A673 (cell line): ENCODE data around the gene NTRK3. TPM values are rescaled to one million over a fixed set of nuclear protein-coding genes. Genes with fewer than 3 reads are reported as not detected.

Experiments used
- BruUV-seq: library from RNA; stranded (reverse); fragments of 400-500 nt; replicated peaks from 2 replicates; lab custom pipeline; 2021; lab: Mats Ljungman, UMichigan
- CTCF ChIA-PET: fragments of 300-600 bp; sonication (Branson Sonifier 250); formaldehyde crosslinking; loops from one replicate; lab custom pipeline; 2022; ENCODE audit warnings: antibody characterized with exemption; lab: Charles Lee
- POLR2A ChIA-PET: fragments of 300-600 bp; sonication (Branson Sonifier 250); formaldehyde crosslinking; loops from one replicate; lab custom pipeline; 2022; ENCODE audit warnings: antibody characterized with exemption; ENCODE audit not compliant: low non-redundant PET; lab: Charles Lee
- DNase-seq: peaks from one replicate; pipeline ENCODE4 v3.0.0-alpha.2; 2015; ENCODE audit warnings: low spot score
- H3K27ac ChIP-seq: fragments of 200-600 bp; sonication (generic); 2 replicates; pipeline ENCODE4 v1.5.1; 2016; ENCODE audit warnings: mixed run types, low read depth, mild to moderate bottlenecking, mixed read lengths, antibody characterized with exemption, low read length; ENCODE audit not compliant: poor library complexity, severe bottlenecking
- H3K27me3 ChIP-seq: fragments of 200-600 bp; sonication (generic); replicated peaks from 2 replicates; pipeline ENCODE4 v1.6.1; 2017; ENCODE audit warnings: mixed run types, low read depth, mild to moderate bottlenecking, mixed read lengths, antibody characterized with exemption, low read length; ENCODE audit not compliant: insufficient read depth, poor library complexity
- H3K36me3 ChIP-seq: fragments of 200-600 bp; sonication (generic); 2 replicates; pipeline ENCODE4 v1.6.1; 2016; ENCODE audit warnings: mixed run types, mild to moderate bottlenecking, mixed read lengths, antibody characterized with exemption, low read length; ENCODE audit not compliant: insufficient read depth, poor library complexity, severe bottlenecking
- H3K4me1 ChIP-seq: fragments of 200-600 bp; sonication (generic); 2 replicates; pipeline ENCODE4 v1.6.1; 2017; ENCODE audit warnings: mixed run types, mild to moderate bottlenecking, mixed read lengths, antibody characterized with exemption, low read length; ENCODE audit not compliant: insufficient read depth, poor library complexity, severe bottlenecking
- H3K4me3 ChIP-seq: fragments of 200-600 bp; sonication (generic); 2 replicates; pipeline ENCODE4 v1.5.1; 2016; ENCODE audit warnings: low read depth, mixed run types, mild to moderate bottlenecking, mixed read lengths, low read length; ENCODE audit not compliant: poor library complexity, severe bottlenecking
- H3K9me3 ChIP-seq: fragments of 200-600 bp; sonication (generic); 2 replicates; pipeline ENCODE4 v1.6.1; 2016; ENCODE audit warnings: mixed run types, low read depth, mild to moderate bottlenecking, mixed read lengths, antibody characterized with exemption, low read length; ENCODE audit not compliant: poor library complexity, severe bottlenecking
- EZH2 ChIP-seq: fragments of 200-600 bp; sonication (generic); IDR thresholded peaks from 2 replicates; pipeline ENCODE4 v1.6.1; 2017; ENCODE audit warnings: borderline replicate concordance, low read depth, mild to moderate bottlenecking, mixed read lengths, antibody characterized with exemption, low read length; ENCODE audit not compliant: poor library complexity, severe bottlenecking
- intact Hi-C: fragments of 100-400 bp; cut with micrococcal nuclease; formaldehyde crosslinking; loops from one replicate; pipeline ENCODE4 v1.10.0; 2022; ENCODE audit not compliant: unreplicated experiment
- total RNA-seq: library from RNA; stranded (reverse); gene quantifications from 2 replicates; pipeline ENCODE4 v1.2.3, GENCODE V29; 2021
- TF ChIP-seq, protein P1 (sequence below): fragments of 300-800, 200-600 bp; sonication (generic); conservative IDR thresholded peaks from 2 replicates; pipeline ENCODE4 v1.5.1; 2017; ENCODE audit warnings: low read depth, mild to moderate bottlenecking, antibody characterized with exemption, low read length, moderate library complexity, mixed read lengths

NTRK3 gene
- total RNA-seq, 1 experiment from 2014 or later, result not detected

DNA sequence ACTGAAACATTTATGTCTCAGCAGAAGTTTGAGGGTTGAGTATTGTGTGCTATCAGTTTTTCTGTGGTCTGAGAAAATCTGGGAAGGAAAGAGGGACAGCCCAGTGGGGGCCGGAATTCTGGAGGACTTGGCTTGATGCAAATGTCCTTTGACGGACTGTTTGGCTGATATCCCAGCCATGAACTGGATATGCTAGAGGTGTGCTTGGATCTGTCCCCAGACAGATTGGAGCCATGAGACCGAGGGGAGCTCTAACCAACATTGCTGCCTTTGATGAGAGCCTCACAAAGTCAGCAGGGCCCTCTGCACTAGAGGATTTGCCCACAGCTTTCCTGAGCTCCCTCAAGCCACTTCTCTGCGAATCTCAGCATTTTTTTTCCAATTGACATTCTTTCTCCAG, 405.6 kb downstream of the NTRK3 start:
- Histone ChIP-seq H3K36me3 (no peaks in the 10 kb centered on the region), H3K4me3 (no peak overlapping the region), H3K4me1 (no peaks in the 10 kb centered on the region), H3K27me3 (no peaks in the 10 kb centered on the region), H3K9me3 (peaks cover 10% of the 10 kb centered on the region), H3K27ac (no peak overlapping the region)
- TF ChIP-seq EZH2, result no peak
- TF ChIP-seq, protein P1, sequence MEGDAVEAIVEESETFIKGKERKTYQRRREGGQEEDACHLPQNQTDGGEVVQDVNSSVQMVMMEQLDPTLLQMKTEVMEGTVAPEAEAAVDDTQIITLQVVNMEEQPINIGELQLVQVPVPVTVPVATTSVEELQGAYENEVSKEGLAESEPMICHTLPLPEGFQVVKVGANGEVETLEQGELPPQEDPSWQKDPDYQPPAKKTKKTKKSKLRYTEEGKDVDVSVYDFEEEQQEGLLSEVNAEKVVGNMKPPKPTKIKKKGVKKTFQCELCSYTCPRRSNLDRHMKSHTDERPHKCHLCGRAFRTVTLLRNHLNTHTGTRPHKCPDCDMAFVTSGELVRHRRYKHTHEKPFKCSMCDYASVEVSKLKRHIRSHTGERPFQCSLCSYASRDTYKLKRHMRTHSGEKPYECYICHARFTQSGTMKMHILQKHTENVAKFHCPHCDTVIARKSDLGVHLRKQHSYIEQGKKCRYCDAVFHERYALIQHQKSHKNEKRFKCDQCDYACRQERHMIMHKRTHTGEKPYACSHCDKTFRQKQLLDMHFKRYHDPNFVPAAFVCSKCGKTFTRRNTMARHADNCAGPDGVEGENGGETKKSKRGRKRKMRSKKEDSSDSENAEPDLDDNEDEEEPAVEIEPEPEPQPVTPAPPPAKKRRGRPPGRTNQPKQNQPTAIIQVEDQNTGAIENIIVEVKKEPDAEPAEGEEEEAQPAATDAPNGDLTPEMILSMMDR, result no peak
- BruUV-seq, result no TSS peak
- CTCF ChIA-PET, result no interaction called here
- intact Hi-C loops, result no loop called here
- no peak for DNase-seq
- POLR2A ChIA-PET, result no interaction called here

DNA sequence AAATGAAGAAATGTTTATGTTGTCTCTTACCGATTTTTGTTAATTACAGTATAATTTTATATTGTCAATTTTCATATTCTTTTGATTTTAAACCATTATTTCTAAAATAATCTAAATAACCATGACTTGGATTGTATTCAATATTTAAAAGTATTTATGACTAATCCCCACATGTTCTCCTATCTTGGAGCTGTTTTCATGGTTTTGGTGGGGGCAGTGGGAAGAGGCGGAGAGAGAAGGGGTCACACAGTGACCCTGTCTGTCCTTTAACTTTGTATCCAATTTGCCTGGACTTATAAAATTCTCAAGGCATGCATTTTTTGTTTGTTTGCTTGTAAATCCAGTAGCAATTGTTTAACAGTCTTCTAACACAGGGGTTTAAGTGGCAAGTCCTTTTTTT, 407.4 kb downstream of the NTRK3 start:
- no peak for DNase-seq
- ChIA-PET POLR2A (no interaction called here), CTCF (no interaction called here)

DNA sequence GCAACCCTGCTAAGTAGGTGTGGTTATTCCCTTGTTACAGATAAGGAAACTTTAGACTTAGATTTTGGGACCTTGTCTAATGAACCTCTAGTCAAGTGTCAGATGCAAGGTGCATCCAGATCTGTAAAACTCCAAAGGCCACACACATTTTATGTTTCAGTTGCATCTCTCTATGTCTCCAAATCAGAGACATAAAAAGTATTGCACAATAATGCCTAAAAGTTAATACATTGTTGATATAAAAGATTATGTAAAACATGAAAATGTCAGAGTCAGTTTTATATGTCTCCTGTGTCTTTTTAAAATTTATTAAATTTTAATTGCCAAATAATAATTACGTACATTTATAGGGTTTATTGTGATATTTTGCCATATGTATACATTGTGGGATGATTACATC, 408.5 kb downstream of the NTRK3 start:
- BruUV-seq, result no TSS peak
- DNase-seq, result no peak
- Histone ChIP-seq H3K9me3 (peaks cover 10% of the 10 kb centered on the region), H3K27ac (no peak overlapping the region), H3K4me1 (no peaks in the 10 kb centered on the region), H3K4me3 (no peak overlapping the region), H3K27me3 (no peaks in the 10 kb centered on the region), H3K36me3 (no peaks in the 10 kb centered on the region)
- ChIA-PET POLR2A (no interaction called here), CTCF (no interaction called here)
- TF ChIP-seq, protein P1, result no peak
- intact Hi-C loops, result no loop called here

More for the DNA sequence above, 407.4 kb downstream of the NTRK3 start:
- BruUV-seq, result no TSS peak
- Histone ChIP-seq H3K36me3 (no peaks in the 10 kb centered on the region), H3K27ac (no peak overlapping the region), H3K27me3 (no peaks in the 10 kb centered on the region), H3K4me1 (no peaks in the 10 kb centered on the region), H3K4me3 (no peak overlapping the region), H3K9me3 (peaks cover 10% of the 10 kb centered on the region)
- TF ChIP-seq, protein P1, result no peak
- no peak for TF ChIP-seq EZH2
- intact Hi-C loops, result no loop called here
